ENCODE measurements around the gene CRB1.

- TF ChIP-seq GATA3 (IDR thresholded peaks at IDR 0.05; ENCODE audit: low read depth, low read length) (no peak), GATA2 (IDR thresholded peaks at IDR 0.05; ENCODE audit: low read depth, low read length) (no peak)
Observed at GRCh38 chr1:197418693-197419092, 150.6 kb downstream of the CRB1 start.
